DOHH2 (cell line): ENCODE results near the gene PNLIPRP1.

Experiments used
- H3F3A ChIP-seq: fragments of 200-600 bp; sonication (generic), shearing (Covaris generic); 2 replicates; pipeline ENCODE4 v1.6.0; 2016; ENCODE audit warnings: antibody characterized with exemption, mild to moderate bottlenecking; ENCODE audit not compliant: control insufficient read depth, insufficient read depth
- H3K27ac ChIP-seq: fragments of 200-600 bp; sonication (generic); 2 replicates; pipeline ENCODE4 v1.5.1; 2014; ENCODE audit warnings: low read depth, mild to moderate bottlenecking, low read length, moderate library complexity
- H3K27me3 ChIP-seq: fragments of 200-600 bp; sonication (generic); 2 replicates; pipeline ENCODE4 v1.6.1; 2014; ENCODE audit warnings: mild to moderate bottlenecking, low read length, mixed read lengths; ENCODE audit not compliant: control insufficient read depth
- H3K36me3 ChIP-seq: fragments of 200-600 bp; sonication (generic); 2 replicates; pipeline ENCODE4 v1.6.1; 2014; ENCODE audit warnings: mild to moderate bottlenecking, low read length, moderate library complexity, mixed read lengths; ENCODE audit not compliant: control insufficient read depth
- H3K4me1 ChIP-seq: fragments of 200-600 bp; sonication (generic); 2 replicates; pipeline ENCODE4 v1.6.1; 2014; ENCODE audit warnings: mild to moderate bottlenecking, low read length, mixed read lengths; ENCODE audit not compliant: control insufficient read depth
- H3K4me2 ChIP-seq: fragments of 200-600 bp; sonication (generic); 2 replicates; pipeline ENCODE4 v1.6.0; 2014; ENCODE audit warnings: mild to moderate bottlenecking, low read length, moderate library complexity
- H3K4me3 ChIP-seq: fragments of 200-600 bp; sonication (generic); 2 replicates; pipeline ENCODE4 v1.5.1; 2014; ENCODE audit warnings: mild to moderate bottlenecking, low read length, mixed read lengths
- H3K79me2 ChIP-seq: fragments of 200-600 bp; sonication (generic); 2 replicates; pipeline ENCODE4 v1.6.1; 2014; ENCODE audit warnings: mild to moderate bottlenecking, low read length, mixed read lengths; ENCODE audit not compliant: control insufficient read depth
- H3K9me2 ChIP-seq: fragments of 200-600 bp; sonication (generic); replicated peaks from 2 replicates; pipeline ENCODE4 v1.6.1; 2014; ENCODE audit warnings: mild to moderate bottlenecking, low read length, mixed read lengths; ENCODE audit not compliant: control insufficient read depth
- H3K9me3 ChIP-seq: fragments of 200-600 bp; sonication (generic); 2 replicates; pipeline ENCODE4 v1.6.1; 2014; ENCODE audit warnings: antibody characterized with exemption, low read length, mixed read lengths; ENCODE audit not compliant: control insufficient read depth, insufficient read depth
- H4K20me1 ChIP-seq: fragments of 200-600 bp; sonication (generic); 2 replicates; pipeline ENCODE4 v1.6.0; 2014; ENCODE audit warnings: low read depth, mild to moderate bottlenecking, antibody characterized with exemption, low read length, moderate library complexity; ENCODE audit not compliant: control insufficient read depth, insufficient read depth
- CTCF ChIP-seq: fragments of 200-600 bp; sonication (generic); IDR thresholded peaks from one replicate; pipeline ENCODE4 v1.5.1; 2014; ENCODE audit warnings: antibody characterized with exemption, mild to moderate bottlenecking, low read depth, low read length; ENCODE audit not compliant: poor library complexity, severe bottlenecking
- EZH2phosphoT487 ChIP-seq: fragments of 200-600 bp; sonication (generic); IDR thresholded peaks from 2 replicates; pipeline ENCODE4 v1.6.1; 2017; ENCODE audit warnings: borderline replicate concordance, mild to moderate bottlenecking, antibody characterized with exemption, low read length, moderate library complexity, mixed read lengths

Gene PNLIPRP1

GRCh38 chr10:116612107-116612769 is 21.5 kb downstream of the PNLIPRP1 start:
- H3K27me3 ChIP-seq = no peaks in the 10 kb centered on the region
- H3K27ac ChIP-seq = no peak overlapping the region
- H3F3A ChIP-seq = no peaks in the 10 kb centered on the region
- TF ChIP-seq EZH2phosphoT487 (no peak), CTCF (no peak)
- no peak overlapping the region for H3K4me2 ChIP-seq
- H3K9me2 ChIP-seq = no peaks in the 10 kb centered on the region
- no peaks in the 10 kb centered on the region for H3K9me3 ChIP-seq
- H4K20me1 ChIP-seq = no peaks in the 10 kb centered on the region
- H3K4me1 ChIP-seq = no peaks in the 10 kb centered on the region
- H3K36me3 ChIP-seq = no peaks in the 10 kb centered on the region
- H3K4me3 ChIP-seq = no peak overlapping the region
- no peaks in the 10 kb centered on the region for H3K79me2 ChIP-seq

- H3K27ac ChIP-seq = no peak overlapping the region
- H3K4me2 ChIP-seq = no peak overlapping the region
- H3K36me3 ChIP-seq = no peaks in the 10 kb centered on the region
- H3K9me2 ChIP-seq = no peaks in the 10 kb centered on the region
- no peak overlapping the region for H3K4me3 ChIP-seq
- H3F3A ChIP-seq = no peaks in the 10 kb centered on the region
- TF ChIP-seq EZH2phosphoT487 = no peak
- no peaks in the 10 kb centered on the region for H3K9me3 ChIP-seq
- no peaks in the 10 kb centered on the region for H3K4me1 ChIP-seq
- no peaks in the 10 kb centered on the region for H3K27me3 ChIP-seq
- no peaks in the 10 kb centered on the region for H4K20me1 ChIP-seq
- H3K79me2 ChIP-seq = no peaks in the 10 kb centered on the region
Observed at GRCh38 chr10:116613471-116613870, 22.7 kb downstream of the PNLIPRP1 start.

- no peaks in the 10 kb centered on the region for H3K9me3 ChIP-seq
- no peak overlapping the region for H3K4me3 ChIP-seq
- no peaks in the 10 kb centered on the region for H3K4me1 ChIP-seq
- H3F3A ChIP-seq = no peaks in the 10 kb centered on the region
- H3K27ac ChIP-seq = no peak overlapping the region
- H3K9me2 ChIP-seq = no peaks in the 10 kb centered on the region
- no peak overlapping the region for H3K4me2 ChIP-seq
- H4K20me1 ChIP-seq = no peaks in the 10 kb centered on the region
- no peak for TF ChIP-seq CTCF
- TF ChIP-seq EZH2phosphoT487 = no peak
- H3K36me3 ChIP-seq = no peaks in the 10 kb centered on the region
- no peaks in the 10 kb centered on the region for H3K79me2 ChIP-seq
- no peaks in the 10 kb centered on the region for H3K27me3 ChIP-seq
Observed at GRCh38 chr10:116614796-116615195, 24.0 kb downstream of the PNLIPRP1 start.

- H3K4me1 ChIP-seq = no peaks in the 10 kb centered on the region
- H3K9me2 ChIP-seq = no peaks in the 10 kb centered on the region
- no peak overlapping the region for H3K27ac ChIP-seq
- H3K4me2 ChIP-seq = no peak overlapping the region
- no peaks in the 10 kb centered on the region for H3K36me3 ChIP-seq
- no peaks in the 10 kb centered on the region for H3K27me3 ChIP-seq
- H3K79me2 ChIP-seq = no peaks in the 10 kb centered on the region
- TF ChIP-seq CTCF (no peak), EZH2phosphoT487 (no peak)
- H3F3A ChIP-seq = no peaks in the 10 kb centered on the region
- H3K4me3 ChIP-seq = no peak overlapping the region
- H3K9me3 ChIP-seq = no peaks in the 10 kb centered on the region
- H4K20me1 ChIP-seq = no peaks in the 10 kb centered on the region
Observed at GRCh38 chr10:116615199-116615776, 24.5 kb downstream of the PNLIPRP1 start.
